ENCODE results near the gene ATG9A. TPM values are rescaled to one million over a fixed set of nuclear protein-coding genes. Genes with fewer than 3 reads are reported as not detected.
"Not testable (repeated sequence)": the region's sequence is repeated elsewhere in the genome, so short reads cannot be mapped to it uniquely, and the experiment has no call there.

The ATG9A gene
- total and polyA plus RNA-seq, 2 of the 8 experiments (the other 6 are each of a cell fraction or from before 2014, with no cell fraction given) = 43.6 to 66.8 TPM

DNA sequence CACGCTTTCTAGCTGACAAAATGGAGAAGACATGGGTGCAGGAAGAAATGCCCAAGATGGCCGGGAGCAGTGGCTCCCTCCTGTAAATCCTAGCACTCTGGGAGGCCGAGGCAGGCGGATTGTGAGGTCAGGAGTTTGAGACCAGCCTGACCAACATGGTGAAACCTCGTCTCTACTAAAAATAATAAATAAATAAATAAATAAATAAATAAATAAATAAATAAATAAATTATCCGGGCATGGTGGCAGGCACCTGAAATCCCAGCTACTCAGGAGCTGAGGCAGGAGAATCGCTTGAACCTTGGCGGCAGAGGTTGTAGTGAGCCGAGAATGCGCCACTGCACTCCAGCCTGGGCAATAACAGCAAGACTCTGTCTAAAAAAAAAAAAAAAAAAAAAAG lies 29.5 kb upstream of the ATG9A start:
- not testable (repeated sequence) for H3K4me3 ChIP-seq (ENCODE audit: extremely low read depth in 1 of 4, insufficient read depth in 2 of 4, low read depth in 3 of 4, low read length in 4 of 4); H3K79me2 ChIP-seq (ENCODE audit: control insufficient read depth in 1 of 2, insufficient read depth in 2 of 2, low read length in 2 of 2); H2BK120ac ChIP-seq (replicated peaks; ENCODE audit: low read depth, low read length); H2BK5ac ChIP-seq (ENCODE audit: low read depth, low read length); H3K4me1 ChIP-seq (replicated peaks in 1 of 4; ENCODE audit: control insufficient read depth in 3 of 4, insufficient read depth in 4 of 4, low read length in 3 of 4); H3K9ac ChIP-seq (replicated peaks in 1 of 4; ENCODE audit: extremely low read depth in 1 of 4, low read depth in 3 of 4, low read length in 3 of 4); H3K23me2 ChIP-seq (ENCODE audit: low read depth, low read length); H2BK20ac ChIP-seq (ENCODE audit: low read length); DNase-seq (ENCODE audit: low read depth in 1 of 2, low spot score in 2 of 2); H2AFZ ChIP-seq (ENCODE audit: low read length); H4K5ac ChIP-seq (ENCODE audit: insufficient read length, low read depth, low read length); H4K8ac ChIP-seq (ENCODE audit: extremely low read depth, insufficient read depth, low read length); H2BK12ac ChIP-seq (ENCODE audit: low read depth, low read length); H3K4ac ChIP-seq (replicated peaks; ENCODE audit: insufficient read length, low read depth, low read length); H3K18ac ChIP-seq (ENCODE audit: extremely low read depth, low read length); H3K36me3 ChIP-seq (ENCODE audit: control insufficient read depth in 2 of 4, insufficient read depth in 4 of 4, low read length in 3 of 4); H3K79me1 ChIP-seq (ENCODE audit: low read depth, low read length); FAIRE-seq; H4K91ac ChIP-seq (replicated peaks; ENCODE audit: insufficient read length, low read length); H3K4me2 ChIP-seq (ENCODE audit: insufficient read depth in 1 of 2, low read depth in 2 of 2, low read length in 2 of 2); H3K23ac ChIP-seq (ENCODE audit: insufficient read length); H3K9me3 ChIP-seq (ENCODE audit: insufficient read depth in 2 of 2, low read depth in 1 of 2, low read length in 1 of 2); H3K27ac ChIP-seq (ENCODE audit: low read depth, low read length); H4K20me1 ChIP-seq (replicated peaks in 1 of 2; ENCODE audit: control insufficient read depth in 1 of 2, insufficient read depth in 2 of 2, low read length in 2 of 2); H3K56ac ChIP-seq (replicated peaks; ENCODE audit: insufficient read length, low read depth, low read length); H3K14ac ChIP-seq (ENCODE audit: insufficient read length)
- ChIA-PET CTCF (ENCODE audit: partially characterized antibody) (interaction anchor here (0.7 to 6.5 kb wide), 5 partner anchors 16 to 229 kb away, joined by 3 to 37 read pairs (median 3); partner anchors contain the start of genes ANKZF1 and ATG9A), POLR2A (ENCODE audit: partially characterized antibody) (interaction anchor here (1.0 to 2.1 kb wide), 4 partner anchors 10 to 28 kb away, joined by 3 to 9 read pairs (median 4); partner anchors contain the start of genes DNAJB2, GLB1L and STK16)
- peaks cover 16 to 30% (median 24%) of the 10 kb centered on the region in 4 experiments for H3K27me3 ChIP-seq (replicated peaks in 1 of 4; ENCODE audit: control insufficient read depth in 3 of 4, extremely low read depth in 1 of 4, insufficient read depth in 3 of 4, low read length in 3 of 4)
- WGBS, 2 experiments (ENCODE audit: extremely low coverage in 1 of 2, insufficient coverage in 1 of 2, insufficient read length in 1 of 2, insufficient replicate concordance in 2 of 2, low coverage in 1 of 2, low lambda C conversion rate in 2 of 2, missing lambda C conversion rate in 1 of 2) = 87% methylated on average over 10 of the region's 10 CpGs; no CpG with 5 or more reads in 1 of the 2 experiments
- H2BK15ac ChIP-seq (ENCODE audit: low read length) = 0 out of 2 replicates have a peak overlapping the region, but pooled peaks have one; percentile 92
- 0 out of 2 replicates have a peak overlapping the region, but pooled peaks have one; percentile 65 for H2AK5ac ChIP-seq (ENCODE audit: low read depth, low read length)
